Measurements from ENCODE around the gene RNF150.
"Not testable (repeated sequence)": the region's sequence is repeated elsewhere in the genome, so short reads cannot be mapped to it uniquely, and the experiment has no call there.

Gene RNF150

DNA sequence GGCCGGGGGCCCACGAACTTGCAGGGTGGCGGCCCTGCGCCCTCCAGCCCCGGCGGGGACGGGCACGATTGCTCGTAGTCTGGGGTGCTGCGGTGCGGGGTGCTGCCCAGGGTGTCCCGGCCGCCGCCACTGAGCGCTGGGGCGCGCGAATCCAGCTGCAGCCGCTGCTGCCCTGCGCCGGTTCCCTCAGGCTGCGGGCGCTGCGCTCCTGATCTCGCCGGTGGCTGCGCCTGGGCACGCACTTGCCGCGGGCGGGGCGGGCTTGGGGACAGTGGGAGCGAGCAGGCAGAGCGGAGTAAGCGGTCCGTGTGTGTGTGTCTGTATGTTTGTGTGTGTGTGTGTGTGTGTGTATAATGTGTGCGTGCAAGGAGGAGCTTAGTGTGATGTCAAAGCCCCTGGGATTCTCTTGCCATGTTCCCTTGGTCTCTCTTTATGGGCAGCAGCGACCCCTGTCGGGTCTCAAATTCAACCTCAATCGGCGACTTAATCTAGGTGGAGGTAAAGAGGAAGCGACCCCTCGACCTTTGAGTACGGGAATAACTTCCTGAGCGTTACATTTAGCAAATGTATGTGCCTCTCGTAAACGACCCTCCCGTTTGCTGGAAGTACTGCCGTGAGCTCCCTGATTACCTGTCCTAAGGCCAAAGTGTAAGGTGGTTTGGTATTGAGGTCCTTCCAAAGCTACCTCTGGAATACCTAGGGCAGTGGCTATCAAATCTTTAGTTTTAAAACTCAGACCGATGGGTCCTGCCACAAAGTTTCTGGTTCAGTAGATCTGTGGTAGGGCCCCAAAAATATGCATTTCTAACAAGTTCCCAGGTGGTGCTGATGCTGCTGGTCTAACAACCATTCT, at the start of gene RNF150:
Gene RNF150 (minus strand): TSS at position 324 of the 853 bp plus-strand sequence.
- no peak for DNase-seq (ENCODE audit: low read depth, low spot score)

DNA sequence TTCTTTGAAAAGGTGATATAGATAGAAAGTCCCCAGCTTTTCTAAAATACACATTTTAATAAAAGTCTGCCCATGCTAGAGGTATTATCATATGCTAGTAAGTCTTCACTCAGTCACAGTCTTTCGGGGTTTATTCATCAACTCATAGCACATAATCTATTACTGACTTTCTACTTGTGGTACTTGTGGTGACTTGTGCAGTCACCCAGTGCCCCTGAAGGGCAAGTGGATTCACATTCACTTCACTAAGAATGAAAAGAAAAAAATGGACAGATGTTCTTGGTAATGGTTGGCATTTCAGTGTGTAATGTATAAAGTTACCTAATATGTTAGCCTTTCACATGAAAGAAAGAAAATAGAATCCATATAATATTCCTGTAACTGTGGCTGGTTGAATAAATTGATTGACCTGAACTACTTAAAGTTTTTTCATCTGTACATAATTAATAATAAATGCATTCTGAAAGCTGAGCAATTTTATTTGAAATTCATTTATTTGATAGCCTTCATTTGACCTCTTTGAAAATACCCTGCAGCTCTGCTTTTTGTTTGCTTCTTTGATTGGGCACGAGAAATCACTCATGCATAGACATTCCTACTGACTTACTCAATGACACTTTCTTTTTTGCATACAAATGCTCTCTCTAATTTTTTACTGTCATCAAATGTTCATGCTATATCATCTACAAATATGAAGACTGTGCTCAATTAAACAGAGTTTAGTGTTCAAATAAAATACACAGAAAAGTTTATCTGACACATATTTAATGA, 47.9 kb upstream of the RNF150 start:
- DNase-seq (ENCODE audit: low read depth, low spot score): no peak

DNA sequence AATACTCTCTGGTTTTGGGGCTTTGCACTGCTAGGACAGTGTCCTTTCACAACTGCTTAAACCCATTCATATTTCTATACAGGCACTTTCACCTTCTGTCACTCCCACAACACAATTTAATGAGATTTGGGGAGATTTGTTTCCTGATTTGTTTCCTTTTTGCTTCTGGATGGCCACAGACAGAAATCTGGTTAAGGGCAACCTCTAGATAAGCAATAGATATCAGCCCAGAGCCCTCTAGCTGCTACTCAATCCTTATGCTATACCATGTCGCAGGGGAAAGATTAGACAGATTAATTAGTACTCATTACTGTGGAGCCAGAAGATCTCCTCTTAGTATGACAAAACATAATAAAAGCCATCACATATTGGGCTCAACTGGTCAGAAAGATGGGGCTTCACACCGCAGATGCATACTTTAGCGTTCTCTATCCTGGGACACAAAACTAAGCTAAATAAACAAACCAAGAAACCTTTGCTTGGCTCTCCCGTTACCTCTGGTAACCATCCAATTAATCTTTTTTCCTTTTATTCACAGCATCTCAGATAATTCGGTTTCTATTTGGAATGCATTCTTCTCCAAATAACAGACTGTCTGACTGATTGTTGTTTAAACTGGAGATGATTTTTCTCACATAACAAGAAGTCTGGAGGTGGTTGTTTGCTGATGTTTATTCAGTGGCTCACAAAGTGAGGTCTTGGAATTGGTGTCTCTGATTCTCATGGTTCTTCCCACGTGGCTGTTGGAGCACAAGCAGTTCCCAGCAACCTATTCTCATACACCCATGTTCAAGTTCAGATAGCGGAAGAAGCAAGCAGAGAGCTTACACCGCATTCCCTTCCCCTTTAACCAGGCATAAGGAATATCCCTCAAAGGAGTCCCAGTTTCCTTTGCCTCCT, 46.5 kb upstream of the RNF150 start:
- no peak for DNase-seq (ENCODE audit: low read depth, low spot score)

DNA sequence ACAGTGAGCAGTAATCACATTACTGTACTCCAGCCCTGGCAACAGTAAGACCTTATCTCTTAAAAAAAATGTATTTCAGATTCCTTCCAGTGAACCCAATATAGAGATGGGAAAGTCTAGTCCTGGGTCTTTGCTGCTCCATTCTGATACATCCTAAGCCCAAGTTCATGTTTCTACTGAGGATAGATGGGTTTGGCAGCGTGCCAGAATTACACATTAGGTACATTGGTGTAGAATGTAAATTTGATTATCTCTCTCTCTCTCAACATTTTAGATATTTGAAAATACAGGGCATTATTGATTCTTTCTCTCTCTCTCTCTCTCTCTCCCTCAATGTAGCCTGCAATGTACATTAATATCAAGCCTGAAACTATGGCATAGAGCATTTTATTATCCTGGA, 43.9 kb upstream of the RNF150 start:
- DNase-seq (ENCODE audit: low read depth, low spot score): no peak

DNA sequence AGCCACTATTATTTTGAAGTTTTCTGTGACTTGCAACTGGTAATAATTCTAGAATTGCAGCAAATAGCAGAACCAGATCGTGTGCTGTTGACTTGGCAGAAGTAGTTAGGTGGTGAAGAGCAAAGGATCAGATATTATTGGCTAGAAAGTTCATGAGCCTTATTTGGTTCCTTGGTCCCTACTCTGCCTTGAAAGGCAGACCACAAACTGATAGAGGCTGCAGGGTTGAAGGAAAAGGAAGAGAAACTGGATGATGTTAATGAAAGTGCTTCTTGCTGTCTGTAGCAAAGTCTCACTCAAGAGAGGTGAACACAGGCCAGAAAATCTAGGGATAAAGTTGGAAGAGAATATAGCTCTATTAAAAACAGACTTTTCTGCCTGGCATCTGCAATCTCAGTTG, 41.2 kb upstream of the RNF150 start:
- DNase-seq (ENCODE audit: low read depth, low spot score): no peak

DNA sequence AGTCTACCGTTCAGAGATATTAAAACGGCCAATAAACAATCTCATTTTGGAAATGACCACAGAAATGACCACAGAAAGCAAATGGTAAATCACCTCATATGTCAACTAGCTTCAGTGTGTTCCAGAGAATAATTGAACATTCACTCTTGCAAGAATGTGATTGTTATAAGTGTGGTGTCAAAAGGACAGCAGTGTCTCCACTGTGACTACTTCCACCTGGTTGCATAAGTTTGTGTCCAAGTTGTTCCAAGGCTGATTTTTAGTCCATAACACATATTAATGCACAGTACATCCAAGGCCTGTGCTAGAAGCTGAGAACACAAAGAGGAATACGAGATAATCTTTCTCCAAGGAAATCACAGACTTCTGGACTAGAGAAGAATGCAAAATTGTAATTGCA, 37.4 kb upstream of the RNF150 start:
- no peak for DNase-seq (ENCODE audit: low read depth, low spot score)

DNA sequence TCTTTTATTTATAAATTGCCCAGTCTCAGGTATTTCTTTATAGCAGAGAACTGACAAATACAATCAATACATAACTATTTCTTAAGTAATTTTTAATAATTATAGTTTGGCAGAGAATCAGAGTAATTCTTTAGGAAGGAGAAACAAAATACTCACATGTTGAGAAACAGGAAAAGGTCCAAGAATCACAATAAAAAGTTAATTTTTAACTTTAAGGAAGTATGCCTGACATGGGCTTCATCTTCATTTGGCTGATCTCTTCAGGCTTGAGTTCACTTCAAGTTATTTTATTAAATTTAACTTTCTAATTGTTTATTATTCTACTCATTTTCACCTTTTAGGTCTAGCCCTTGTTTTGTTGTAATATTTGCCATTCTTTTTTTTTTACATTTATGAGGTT, 36.1 kb upstream of the RNF150 start:
- DNase-seq (ENCODE audit: low read depth, low spot score): no peak

DNA sequence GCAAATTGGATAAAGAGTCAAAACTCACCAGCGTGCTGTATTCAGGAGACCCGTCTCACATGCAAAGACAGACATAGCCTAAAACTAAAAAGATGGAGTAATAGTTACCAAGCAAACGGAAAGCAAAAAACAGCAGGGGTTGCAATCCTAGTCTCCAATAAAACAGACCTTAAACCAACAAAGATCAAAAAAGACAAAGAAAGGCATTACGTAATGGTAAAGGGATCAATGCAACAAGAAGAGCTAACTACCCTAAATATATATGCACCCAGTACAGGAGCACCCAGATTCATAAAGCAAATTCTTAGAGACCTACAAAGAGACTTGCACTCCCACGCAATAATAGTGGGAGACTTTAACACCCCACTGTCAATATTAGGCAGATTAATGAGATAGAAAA, 31.7 kb upstream of the RNF150 start:
- DNase-seq (ENCODE audit: low read depth, low spot score): not testable (repeated sequence)

DNA sequence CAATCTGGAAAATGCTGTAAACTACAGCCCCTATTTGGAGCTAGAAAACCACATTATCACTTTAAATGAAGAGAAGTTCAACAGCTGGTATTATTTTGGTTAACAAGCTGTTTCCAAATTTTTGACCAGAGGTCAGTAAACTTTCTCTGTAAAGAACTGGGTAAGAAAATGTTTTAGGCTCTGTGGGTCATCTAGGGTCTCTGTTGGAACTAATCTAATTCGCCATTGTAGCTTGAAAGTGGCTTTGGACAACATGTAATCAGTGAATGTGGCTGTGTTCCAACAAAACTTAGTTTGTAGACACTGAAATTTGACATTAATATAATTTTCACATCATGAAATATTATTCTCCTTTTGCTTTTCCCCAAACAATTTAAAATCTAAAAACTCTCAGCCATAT, 25.8 kb upstream of the RNF150 start:
- no peak for DNase-seq (ENCODE audit: low read depth, low spot score)

DNA sequence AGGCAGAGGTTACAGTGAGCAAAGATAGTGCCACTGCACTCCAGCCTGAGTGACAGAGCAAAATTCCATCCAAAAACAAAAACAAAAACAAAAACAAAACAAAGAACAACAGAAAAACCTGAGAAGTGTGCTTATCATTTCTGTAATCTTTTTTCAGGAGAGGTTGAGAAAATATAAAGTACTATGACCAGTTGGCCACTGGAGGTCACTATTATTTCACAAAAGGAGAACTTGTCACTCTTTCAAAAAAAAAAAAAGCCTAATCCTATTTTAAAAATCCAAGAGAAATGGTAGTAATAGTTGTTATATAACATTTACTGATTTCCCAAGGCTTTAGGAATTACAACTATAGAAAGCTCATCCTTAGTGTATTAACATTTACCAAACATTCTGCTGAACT, 24.9 kb upstream of the RNF150 start:
- no peak for DNase-seq (ENCODE audit: low read depth, low spot score)

DNA sequence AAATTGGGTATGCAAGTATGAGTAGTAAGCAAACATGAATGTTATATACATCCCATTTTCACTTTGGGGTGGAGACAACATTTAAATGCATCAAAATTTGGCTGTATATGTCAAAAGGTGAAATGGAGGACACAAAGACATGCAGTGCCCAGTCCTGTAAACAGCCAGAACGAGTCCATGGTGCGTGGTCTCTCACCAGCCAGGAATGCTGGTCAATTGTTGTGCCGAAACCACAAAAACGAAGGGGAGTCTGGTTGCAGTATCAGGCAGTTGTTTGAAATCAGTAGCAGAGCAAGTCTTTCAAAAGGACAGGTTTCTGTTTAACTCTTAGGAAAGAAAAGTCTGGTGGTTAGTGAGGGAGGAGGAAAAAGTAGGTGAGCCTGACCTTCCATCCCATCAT, 22.3 kb upstream of the RNF150 start:
- DNase-seq (ENCODE audit: low read depth, low spot score): no peak

DNA sequence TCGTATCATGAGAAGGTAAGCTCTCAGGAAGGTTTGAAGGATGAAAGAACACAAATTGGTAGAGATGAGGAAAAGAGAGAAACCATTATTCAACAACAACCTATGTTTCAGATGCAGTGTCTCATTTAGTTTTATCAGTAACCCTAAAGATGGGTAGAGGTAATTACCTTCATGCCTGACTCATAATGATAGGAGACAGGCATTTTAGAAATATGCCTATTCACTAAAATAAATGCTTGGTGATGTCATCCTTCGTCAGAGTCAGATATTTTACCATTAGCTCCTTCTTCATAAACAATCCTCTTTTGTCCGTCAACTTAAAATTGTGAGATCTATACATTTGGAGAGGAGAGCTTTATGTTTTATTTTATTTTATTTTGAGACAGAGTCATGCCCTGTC, 21.5 kb upstream of the RNF150 start:
- no peak for DNase-seq (ENCODE audit: low read depth, low spot score)

DNA sequence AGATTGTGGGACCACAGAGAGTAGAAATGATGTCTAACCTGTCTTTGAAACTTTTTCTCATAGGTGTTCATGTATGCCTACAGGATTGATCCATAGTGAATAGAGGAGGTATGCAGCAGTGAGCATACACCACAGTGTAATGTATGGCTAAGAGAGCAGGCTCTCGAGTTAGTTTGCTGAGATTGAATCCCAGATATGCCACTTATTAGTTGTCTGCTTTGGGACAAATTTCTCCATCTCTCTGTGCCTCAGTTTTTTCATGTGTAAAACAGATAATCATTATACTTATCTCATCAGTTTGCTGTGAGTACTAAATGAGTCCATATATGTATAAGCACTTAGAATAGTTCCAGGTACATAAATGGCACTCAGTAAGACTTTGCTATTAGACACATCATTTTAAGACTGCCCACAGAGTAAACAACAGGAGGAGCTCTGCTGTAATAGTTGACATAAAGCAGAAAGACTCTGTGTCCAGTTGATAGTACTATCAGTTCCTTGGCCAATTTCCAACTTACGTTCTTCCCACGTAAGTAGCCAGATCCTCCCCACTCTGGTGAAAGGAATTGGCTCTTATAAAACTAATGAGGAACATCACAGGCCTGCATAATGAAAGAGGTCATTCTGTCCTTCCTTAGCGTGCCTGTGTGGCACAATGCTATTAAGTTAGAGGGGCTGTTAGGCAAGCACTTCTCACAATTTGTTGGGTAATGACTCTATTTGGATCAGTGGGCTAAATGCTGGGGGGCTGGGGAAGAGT, 20.7 kb upstream of the RNF150 start:
- DNase-seq (ENCODE audit: low read depth, low spot score): no peak

DNA sequence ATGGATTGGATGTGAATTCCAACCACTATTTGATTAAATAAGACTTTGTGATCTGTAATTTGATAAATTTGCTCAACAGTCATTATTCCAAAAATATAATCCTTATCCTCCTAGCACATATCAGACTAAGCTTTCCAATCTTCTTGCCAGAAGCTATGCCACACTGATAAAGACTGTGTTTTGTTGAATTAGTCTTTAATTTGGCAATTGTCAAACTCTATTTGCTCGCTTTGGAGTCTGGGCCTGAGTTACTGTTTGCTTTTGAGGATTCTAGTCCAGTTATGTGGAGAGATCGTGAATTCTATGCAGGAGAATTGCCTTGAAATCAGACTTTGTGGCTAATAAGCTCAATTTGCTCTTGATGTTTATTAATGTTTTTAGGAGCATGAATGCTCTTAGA, 10.9 kb upstream of the RNF150 start:
- no peak for DNase-seq (ENCODE audit: low read depth, low spot score)

DNA sequence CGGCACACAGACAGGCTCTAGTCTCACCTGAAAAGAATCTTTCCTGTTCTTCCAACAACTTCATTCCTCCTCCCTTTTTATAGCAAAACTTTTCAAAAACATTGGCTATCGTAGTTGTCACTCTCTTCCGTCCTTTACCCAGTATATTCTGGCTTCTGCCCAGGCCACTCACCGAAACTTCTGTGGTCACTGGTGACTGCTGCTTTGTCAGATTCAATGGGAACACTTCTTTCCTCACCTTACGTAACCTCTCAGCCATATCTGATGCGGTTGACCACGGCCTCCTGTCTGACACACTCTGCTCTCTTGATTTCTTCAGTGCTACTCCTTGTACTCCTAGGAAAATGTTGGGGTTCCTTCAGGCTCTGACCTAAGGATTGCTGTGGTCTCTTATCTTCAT, 9.2 kb upstream of the RNF150 start:
- DNase-seq (ENCODE audit: low read depth, low spot score): no peak

DNA sequence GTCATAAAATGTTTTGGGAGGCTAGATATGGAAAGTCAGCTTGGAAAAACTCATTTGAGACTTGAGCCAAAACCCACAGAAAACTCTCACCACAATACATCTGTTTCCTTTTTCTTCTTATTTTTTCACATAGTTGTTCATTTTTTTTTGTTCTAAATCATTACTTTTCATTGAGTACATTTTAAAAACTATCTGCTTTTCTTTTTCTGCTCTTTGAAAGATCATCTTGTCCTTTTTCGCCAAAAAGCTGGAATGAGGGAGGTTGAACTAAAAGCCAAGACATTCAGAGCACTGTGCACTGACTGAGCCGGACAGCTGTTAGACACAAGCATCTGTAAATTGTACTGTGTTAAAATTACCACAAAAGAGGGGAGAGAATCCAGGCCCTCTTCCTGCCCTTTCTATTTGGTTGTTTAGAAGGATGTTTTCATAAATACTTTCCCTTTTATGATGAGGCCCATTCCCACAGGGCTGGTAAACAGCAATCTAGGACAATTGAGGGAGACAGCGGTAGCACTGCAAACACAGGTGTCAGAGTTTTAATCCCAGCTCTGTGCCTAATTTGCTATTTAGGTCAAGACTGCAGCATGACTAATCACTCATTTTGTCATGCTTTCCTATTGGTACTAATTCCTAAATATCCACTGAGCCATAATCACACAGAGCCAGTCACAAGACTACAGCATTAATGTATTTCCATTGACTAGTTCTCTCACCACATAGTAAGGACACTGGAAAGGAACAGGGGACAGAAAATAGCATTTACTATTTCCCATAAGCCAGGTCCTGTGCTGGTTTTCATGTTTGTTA, 7.3 kb upstream of the RNF150 start:
- DNase-seq (ENCODE audit: low read depth, low spot score): no peak

DNA sequence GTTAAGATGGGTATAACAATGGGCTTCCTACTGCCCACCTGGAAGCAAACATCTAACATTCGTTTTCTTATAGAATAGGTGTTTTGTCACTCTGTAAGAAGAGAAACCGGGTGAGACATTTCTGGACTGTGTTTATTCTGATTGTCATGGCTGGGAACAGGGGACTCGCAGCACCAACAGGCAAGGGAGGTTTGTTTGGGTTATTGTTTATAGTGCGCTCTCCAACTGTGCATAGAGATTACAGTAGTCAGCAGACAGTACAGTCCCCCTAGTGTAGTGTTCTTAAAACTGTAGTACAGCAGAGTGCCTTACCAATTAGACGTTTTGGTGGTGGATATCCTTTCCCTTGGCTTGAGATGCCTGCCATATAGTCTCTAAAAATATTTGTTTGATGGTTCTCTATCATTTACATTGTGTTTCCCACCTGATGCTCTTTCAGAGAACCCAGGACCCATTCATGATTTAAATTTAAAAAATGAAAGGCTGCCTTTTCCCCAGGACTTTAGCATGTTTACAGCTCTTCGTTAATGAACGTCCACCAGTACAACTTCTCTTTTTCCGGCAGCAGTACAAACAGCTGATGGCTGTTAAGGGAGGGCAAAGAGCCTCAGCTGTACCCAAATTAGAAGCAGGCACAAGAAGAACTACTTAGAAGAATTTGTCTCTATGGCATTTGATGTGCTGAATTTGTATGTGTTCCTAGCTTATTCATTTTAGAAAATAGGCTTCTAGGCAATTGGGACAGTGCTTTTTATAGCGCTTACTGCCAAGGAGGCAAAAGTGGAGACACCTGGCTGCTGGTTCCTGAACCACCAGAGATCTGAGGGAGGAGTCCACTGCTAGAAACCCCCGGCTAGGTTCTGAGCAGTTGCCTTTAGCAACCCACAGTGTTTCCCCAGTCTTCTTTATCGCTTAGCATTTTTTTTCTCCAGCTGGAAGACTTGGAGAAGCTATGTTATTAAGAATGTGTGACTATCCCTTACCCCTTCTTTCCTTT, 1.0 kb upstream of the RNF150 start:
- no peak for DNase-seq (ENCODE audit: low read depth, low spot score)

DNA sequence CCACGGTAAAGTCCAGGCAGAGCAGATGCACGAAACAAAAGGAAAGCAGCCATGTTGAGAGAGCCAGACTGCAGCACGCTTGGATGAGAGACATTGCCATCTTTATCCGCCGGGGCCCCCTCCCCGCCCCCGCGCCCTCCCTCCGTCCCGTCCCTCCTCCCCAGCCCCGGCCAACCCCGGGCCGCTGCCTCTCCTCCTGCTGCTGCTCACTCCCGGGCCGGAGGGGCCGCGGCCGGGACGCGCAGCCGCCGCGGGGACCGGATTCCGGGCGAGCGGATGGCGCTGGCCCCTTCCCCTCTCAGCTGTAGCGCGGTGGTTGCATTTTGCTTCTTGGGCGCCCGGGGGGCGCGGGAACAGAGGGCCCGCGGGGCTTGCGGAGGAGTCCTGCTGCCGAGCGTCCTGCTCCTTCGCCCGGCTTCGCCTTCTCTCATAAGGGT, 542 bp downstream of the RNF150 start:
- no peak for DNase-seq (ENCODE audit: low read depth, low spot score)

DNA sequence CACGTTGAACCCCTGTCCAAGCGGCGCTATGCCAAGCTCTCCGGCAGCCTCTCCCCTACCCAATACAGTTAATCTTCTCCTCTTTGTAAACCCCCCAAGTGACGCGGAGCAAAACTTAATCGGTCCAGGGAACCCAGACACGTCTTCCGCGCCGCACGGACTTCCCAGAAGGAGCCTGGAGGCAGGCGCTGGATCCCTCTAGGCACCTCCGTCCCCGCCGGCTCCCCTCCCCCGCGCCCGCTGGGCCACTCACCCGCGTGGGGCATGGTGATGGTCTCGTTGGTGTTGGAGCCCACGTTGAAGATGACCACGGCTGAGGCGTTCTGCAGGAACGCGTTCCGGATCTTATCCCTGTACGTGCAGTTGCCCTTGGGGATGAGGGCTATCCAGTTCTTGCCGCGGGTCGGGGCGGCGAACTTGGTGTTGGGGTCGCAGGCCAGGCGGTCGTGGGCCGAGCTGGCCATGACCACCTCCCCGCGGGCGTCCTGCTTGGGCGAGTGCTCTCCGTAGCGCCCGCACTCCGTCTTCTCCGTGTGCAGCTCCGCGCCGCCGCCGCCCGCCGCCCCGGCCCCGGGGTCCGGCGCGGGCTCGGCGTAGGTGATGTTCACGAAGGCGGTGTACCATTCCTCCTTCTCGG, 1.1 kb downstream of the RNF150 start:
- DNase-seq (ENCODE audit: low read depth, low spot score): no peak
